GM23338 (cell line): Measurements from ENCODE around the gene LEAP2. TPM values are rescaled to one million over a fixed set of nuclear protein-coding genes. Genes with fewer than 3 reads are reported as not detected.

ENCODE experiments used
- ATAC-seq: fragments of 200-7000 bp; cut with Tn5 transposase; 3 replicates; pipeline ENCODE4 v1.9.1; 2020
- DNase-seq: peaks from one replicate; pipeline ENCODE4 v3.0.0-alpha.2; 2015; ENCODE audit warnings: low spot score
- H2AFZ ChIP-seq: fragments of 200-600 bp; sonication (generic); 2 replicates; pipeline ENCODE4 v1.8.0; 2016; ENCODE audit warnings: antibody characterized with exemption, mild to moderate bottlenecking, moderate library complexity
- H3F3A ChIP-seq: fragments of 200-600 bp; sonication (generic); replicated peaks from 2 replicates; pipeline ENCODE4 v1.8.0; 2017; ENCODE audit warnings: antibody characterized with exemption, mixed run types, low read depth
- H3K27ac ChIP-seq: fragments of 200-600 bp; sonication (generic); 2 replicates; pipeline ENCODE4 v1.6.1; 2016; ENCODE audit warnings: low read depth
- H3K27me3 ChIP-seq: fragments of 200-600 bp; sonication (generic); 2 replicates; pipeline ENCODE4 v1.8.0; 2016; ENCODE audit warnings: mild to moderate bottlenecking, mixed run types, moderate library complexity; ENCODE audit not compliant: insufficient read depth
- H3K36me3 ChIP-seq: fragments of 200-600 bp; sonication (generic); 2 replicates; pipeline ENCODE4 v1.8.0; 2016; ENCODE audit warnings: mild to moderate bottlenecking; ENCODE audit not compliant: insufficient read depth
- H3K4me1 ChIP-seq: fragments of 200-600 bp; sonication (generic); 2 replicates; pipeline ENCODE4 v1.8.0; 2016; ENCODE audit warnings: mild to moderate bottlenecking, moderate library complexity; ENCODE audit not compliant: insufficient read depth
- H3K4me2 ChIP-seq: fragments of 200-600 bp; sonication (generic); 2 replicates; pipeline ENCODE4 v1.7.1; 2017; ENCODE audit warnings: mixed run types
- H3K4me3 ChIP-seq: fragments of 200-600 bp; sonication (generic); 2 replicates; pipeline ENCODE4 v1.6.1; 2016; ENCODE audit warnings: mixed run types
- H3K79me2 ChIP-seq: fragments of 200-600 bp; sonication (generic); replicated peaks from 2 replicates; pipeline ENCODE4 v1.8.0; 2017; ENCODE audit warnings: mild to moderate bottlenecking; ENCODE audit not compliant: insufficient read depth
- H3K9me2 ChIP-seq: fragments of 200-600 bp; sonication (generic); 2 replicates; pipeline ENCODE4 v1.8.0; 2017; ENCODE audit not compliant: insufficient read depth
- H4K20me1 ChIP-seq: fragments of 200-600 bp; sonication (generic); replicated peaks from 2 replicates; pipeline ENCODE4 v1.8.0; 2017; ENCODE audit warnings: mild to moderate bottlenecking; ENCODE audit not compliant: insufficient read depth
- H3K27ac Mint-ChIP-seq: 2 replicates; pipeline ENCODE4 v1.8.0; 2020; ENCODE audit warnings: inconsistent platforms, mild to moderate bottlenecking, moderate library complexity, mixed read lengths
- H3K27me3 Mint-ChIP-seq: 3 replicates; pipeline ENCODE4 v1.8.0; 2022; ENCODE audit warnings: low read depth, mild to moderate bottlenecking, moderate library complexity, mixed read lengths, inconsistent platforms; ENCODE audit not compliant: insufficient read depth, poor library complexity
- H3K36me3 Mint-ChIP-seq: 3 replicates; pipeline ENCODE4 v1.8.0; 2021; ENCODE audit warnings: low read depth, mild to moderate bottlenecking, inconsistent platforms, moderate library complexity, mixed read lengths
- H3K4me1 Mint-ChIP-seq: 3 replicates; pipeline ENCODE4 v1.8.0; 2020; ENCODE audit warnings: mild to moderate bottlenecking, inconsistent platforms, mixed read lengths
- H3K4me3 Mint-ChIP-seq: 3 replicates; pipeline ENCODE4 v1.8.0; 2021; ENCODE audit warnings: moderate library complexity, mild to moderate bottlenecking, inconsistent platforms, mixed read lengths
- H3K9me3 Mint-ChIP-seq: 3 replicates; pipeline ENCODE4 v1.8.0; 2020; ENCODE audit warnings: moderate library complexity, mild to moderate bottlenecking, inconsistent platforms, mixed read lengths
- CREB1 ChIP-seq: fragments of 250-450 bp; sonication (Bioruptor Pico); IDR thresholded peaks from 2 replicates; pipeline ENCODE4 v1.5.0; 2020; ENCODE audit warnings: low read depth, mild to moderate bottlenecking, moderate library complexity
- CTCF ChIP-seq, 2 experiments: fragments of 200-600 bp in 1 of 2; sonication (generic) in 1 of 2; conservative IDR thresholded peaks; 2 replicates each; pipeline versions ENCODE4 v1.5.1 to v1.6.1; 2016 to 2017; ENCODE audit warnings: antibody characterized with exemption in 2 of 2, low read depth in 2 of 2, mild to moderate bottlenecking in 2 of 2, moderate library complexity in 1 of 2
- ETS1 ChIP-seq: IDR thresholded peaks from 2 replicates; pipeline ENCODE4 v1.6.1; 2016; ENCODE audit warnings: antibody characterized with exemption
- EZH2phosphoT487 ChIP-seq: fragments of 200-600 bp; sonication (generic); IDR thresholded peaks from one replicate; pipeline ENCODE4 v1.8.1; 2018; ENCODE audit warnings: antibody characterized with exemption; ENCODE audit not compliant: unreplicated experiment
- JUNB ChIP-seq: IDR thresholded peaks from one replicate; pipeline ENCODE4 v1.6.1; 2016; ENCODE audit warnings: antibody characterized with exemption; ENCODE audit not compliant: unreplicated experiment
- POLR2AphosphoS5 ChIP-seq: IDR thresholded peaks from 2 replicates; pipeline ENCODE4 v1.6.1; 2016; ENCODE audit warnings: antibody characterized with exemption, low read depth
- ZNF462 ChIP-seq: fragments of 250-450 bp; sonication (Bioruptor Pico); IDR thresholded peaks from 2 replicates; pipeline ENCODE4 v1.5.0; 2020; ENCODE audit warnings: mild to moderate bottlenecking, moderate library complexity
- polyA plus RNA-seq: library from polyadenylated mRNA; unstranded; fragments of >200 nt; fragmentation: Nextera tagmentation; extraction: Ambion mirVana; gene quantifications from 2 replicates; pipeline ENCODE4 v1.2.1, GENCODE V29; 2016
- total RNA-seq: library from RNA; depleted of rRNA; stranded (reverse); fragments of >200 nt; shearing (Covaris generic); gene quantifications from 2 replicates; pipeline ENCODE4 v1.2.3, GENCODE V29; 2014

Gene LEAP2
- total and polyA plus RNA-seq, 2 experiments from 2014 or later: 1.5 to 1.8 TPM

- no peaks in the 10 kb centered on the region for H4K20me1 ChIP-seq
- no peak overlapping the region for H3K4me3 Mint-ChIP-seq
- H3K4me1 ChIP-seq: no peaks in the 10 kb centered on the region
- no peak overlapping the region for H3K4me3 ChIP-seq
- DNase-seq (no peak), ATAC-seq (no peak)
- no peak overlapping the region for H3K27ac Mint-ChIP-seq
- peaks cover 2% of the 10 kb centered on the region for H3K27me3 Mint-ChIP-seq
- H3K9me3 Mint-ChIP-seq: no peaks in the 10 kb centered on the region
- no peaks in the 10 kb centered on the region for H3F3A ChIP-seq
- H3K27me3 ChIP-seq: no peaks in the 10 kb centered on the region
- no peaks in the 10 kb centered on the region for H3K36me3 Mint-ChIP-seq
- no peak overlapping the region for H3K4me2 ChIP-seq
- no peaks in the 10 kb centered on the region for H3K79me2 ChIP-seq
- no peak overlapping the region for H3K27ac ChIP-seq
- no peak overlapping the region for H2AFZ ChIP-seq
- H3K9me2 ChIP-seq: no peaks in the 10 kb centered on the region
- H3K36me3 ChIP-seq: no peaks in the 10 kb centered on the region
- no peaks in the 10 kb centered on the region for H3K4me1 Mint-ChIP-seq
- TF ChIP-seq EZH2phosphoT487: no peak
- TF ChIP-seq CTCF (conservative IDR thresholded peaks at IDR 0.05; ENCODE audit: low read depth in 2 of 2): no peak
- TF ChIP-seq CREB1 (CRISPR knock-in tag): no peak
- TF ChIP-seq ETS1: no peak
- TF ChIP-seq ZNF462: no peak
- no peak for TF ChIP-seq JUNB
- no peak for TF ChIP-seq POLR2AphosphoS5
Observed at GRCh38 chr5:132840313-132840712, 33.2 kb upstream of the LEAP2 start.
